ENCODE results near the gene DHX38. TPM values are rescaled to one million over a fixed set of nuclear protein-coding genes. Genes with fewer than 3 reads are reported as not detected.
A peak's percentile ranks its signal among the peaks of the same experiment; 100 is the strongest.

The DHX38 gene
- total RNA-seq, 1 donor from 2014 or later: 97.9 TPM

DNA sequence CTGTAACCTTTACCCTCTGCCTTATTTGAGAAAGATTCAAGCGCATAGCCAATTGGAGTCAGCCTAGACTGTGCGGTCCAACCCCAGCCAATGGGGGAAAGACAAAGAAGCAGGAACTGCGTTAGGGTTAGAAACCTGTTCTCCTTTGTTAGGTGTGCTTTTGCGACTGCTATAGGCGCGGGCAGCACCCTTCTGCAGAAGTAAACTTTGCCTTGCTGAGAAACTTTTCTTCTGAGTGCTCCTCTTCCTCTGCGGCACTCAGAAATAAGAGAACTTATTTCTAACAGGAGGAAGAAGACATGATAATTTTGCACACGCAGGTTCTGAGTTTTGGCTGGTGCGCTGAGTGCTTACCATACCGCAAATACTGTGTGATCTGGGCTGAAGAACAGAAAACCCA is 9.2 kb upstream of the DHX38 start:
- no peak for DNase-seq

- no peak for DNase-seq
Measured at GRCh38 chr16:72085002-72085401, 8.6 kb upstream of the DHX38 start.

GRCh38 chr16:72091217-72091616 is 2.4 kb upstream of the DHX38 start:
- no peak for DNase-seq

DNA sequence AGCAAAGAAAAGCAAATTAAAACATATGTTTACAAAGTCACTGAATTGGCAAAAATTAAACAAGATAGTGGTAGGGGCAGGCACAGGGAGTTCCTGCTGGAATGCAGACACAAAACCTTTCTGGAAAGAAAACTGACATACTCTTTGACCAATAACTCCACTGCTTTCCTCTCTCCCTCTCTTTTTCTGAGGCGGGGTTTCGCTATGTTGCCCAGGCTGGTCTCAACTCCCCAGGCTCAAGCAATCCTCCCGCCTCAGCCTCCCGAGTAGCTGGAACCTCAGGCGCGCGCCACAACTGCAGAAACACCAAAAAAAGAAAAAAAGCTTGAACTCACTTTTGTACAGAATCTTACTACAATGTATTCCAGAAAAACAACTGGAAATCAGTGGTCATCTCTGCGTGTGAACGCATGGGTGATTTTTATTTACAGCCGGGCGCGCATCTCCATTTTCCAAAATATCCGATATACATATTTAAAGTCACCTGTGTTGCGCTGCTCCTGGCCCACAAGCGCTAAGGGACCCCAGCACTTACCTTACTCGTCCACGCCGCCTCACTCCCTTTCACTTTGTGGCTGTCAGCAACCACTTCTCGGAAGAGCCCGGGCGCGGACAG is 707 bp upstream of the DHX38 start:
- DNase-seq: peak; percentile 64

DNA sequence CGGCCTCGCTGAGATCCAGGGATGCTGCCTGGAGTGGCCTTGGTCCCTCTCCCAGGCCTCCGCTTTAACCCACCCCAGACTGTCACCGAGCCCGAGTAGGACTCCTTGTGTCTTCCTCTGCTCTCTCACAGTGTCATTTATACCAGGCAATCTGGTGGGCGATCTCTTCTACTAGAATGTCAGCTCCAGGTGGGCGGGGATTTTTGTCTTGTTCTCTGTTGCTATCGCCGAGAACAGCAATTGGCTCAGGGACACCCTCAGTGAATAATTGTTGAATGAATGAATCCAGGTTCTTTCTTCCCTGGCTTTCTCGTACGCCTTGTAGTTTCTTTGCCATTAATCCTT is 591 bp downstream of the DHX38 start:
- no peak for DNase-seq

- no peak for DNase-seq
Measured at GRCh38 chr16:72098936-72099335, 5.3 kb downstream of the DHX38 start.

DNA sequence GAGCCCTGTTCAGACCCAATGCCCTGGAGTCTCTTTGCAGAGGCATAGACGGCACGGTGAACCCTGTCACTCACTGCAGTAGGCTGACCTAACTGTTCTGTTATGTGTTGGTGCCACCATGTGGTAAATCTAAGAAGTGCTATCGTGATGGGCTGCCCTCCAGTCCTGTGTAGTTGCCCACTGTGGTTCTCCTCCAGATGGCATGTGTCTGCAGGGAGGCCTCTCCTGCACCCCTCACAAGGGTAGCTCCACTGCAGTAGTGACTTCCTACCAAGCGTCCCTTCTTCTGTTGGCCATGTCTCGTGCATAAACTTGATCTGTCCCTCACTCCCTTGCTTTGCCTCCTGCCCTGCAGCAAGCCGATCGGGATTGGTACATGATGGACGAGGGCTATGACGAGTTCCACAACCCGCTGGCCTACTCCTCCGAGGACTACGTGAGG is 5.8 kb downstream of the DHX38 start:
- DNase-seq: peak; percentile 86

DNA sequence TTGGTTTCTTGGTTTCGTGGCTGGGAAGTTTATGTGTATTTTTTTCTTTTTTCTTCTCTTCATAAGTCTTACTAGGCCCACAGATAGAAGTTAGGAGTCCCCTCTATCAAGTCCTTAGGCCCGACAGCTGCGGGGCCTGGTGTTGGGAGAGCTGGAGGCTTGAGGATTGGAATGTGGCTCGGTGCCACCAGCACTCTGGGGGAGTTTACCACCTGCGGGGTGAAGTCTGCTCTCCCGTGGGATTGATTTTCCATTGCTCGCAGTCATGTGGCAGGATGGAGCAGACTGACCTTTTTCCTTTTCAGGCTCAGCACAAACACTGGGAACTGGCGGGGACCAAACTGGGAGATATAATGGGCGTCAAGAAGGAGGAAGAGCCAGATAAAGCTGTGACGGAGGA is 7.5 kb downstream of the DHX38 start:
- DNase-seq: no peak

DNA sequence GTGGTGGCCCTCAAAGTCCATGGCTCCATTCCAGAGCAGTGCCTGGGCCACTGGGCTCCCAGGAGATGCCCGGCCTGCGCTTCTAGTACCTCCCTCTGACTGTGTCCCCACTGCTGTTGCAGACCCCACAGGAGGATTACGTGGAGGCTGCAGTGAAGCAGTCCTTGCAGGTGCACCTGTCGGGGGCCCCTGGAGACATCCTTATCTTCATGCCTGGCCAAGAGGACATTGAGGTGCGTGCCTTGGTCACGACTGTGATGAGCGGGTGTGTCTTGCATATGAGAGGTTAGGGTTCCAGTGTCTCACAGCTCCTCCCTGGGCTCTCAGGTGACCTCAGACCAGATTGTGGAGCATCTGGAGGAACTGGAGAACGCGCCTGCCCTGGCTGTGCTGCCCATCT is 11.3 kb downstream of the DHX38 start:
- DNase-seq: no peak

DNA sequence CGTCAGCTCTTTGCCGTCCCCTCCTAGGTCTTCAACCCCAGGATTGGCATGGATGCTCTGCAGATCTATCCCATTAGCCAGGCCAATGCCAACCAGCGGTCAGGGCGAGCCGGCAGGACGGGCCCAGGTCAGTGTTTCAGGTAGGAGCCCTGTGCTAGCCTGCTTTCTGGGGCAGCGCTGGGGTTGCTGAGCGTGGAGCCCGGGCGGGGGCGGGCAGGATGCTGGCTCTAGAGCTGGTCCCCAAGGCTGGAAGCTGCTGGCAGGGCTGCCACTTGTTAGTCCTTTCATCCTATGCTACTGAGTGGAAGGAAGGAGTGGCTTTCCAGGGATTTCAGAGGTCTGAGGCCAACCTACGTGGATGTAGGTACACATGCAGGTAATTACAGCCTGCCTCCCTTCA is 12.3 kb downstream of the DHX38 start:
- no peak for DNase-seq

DNA sequence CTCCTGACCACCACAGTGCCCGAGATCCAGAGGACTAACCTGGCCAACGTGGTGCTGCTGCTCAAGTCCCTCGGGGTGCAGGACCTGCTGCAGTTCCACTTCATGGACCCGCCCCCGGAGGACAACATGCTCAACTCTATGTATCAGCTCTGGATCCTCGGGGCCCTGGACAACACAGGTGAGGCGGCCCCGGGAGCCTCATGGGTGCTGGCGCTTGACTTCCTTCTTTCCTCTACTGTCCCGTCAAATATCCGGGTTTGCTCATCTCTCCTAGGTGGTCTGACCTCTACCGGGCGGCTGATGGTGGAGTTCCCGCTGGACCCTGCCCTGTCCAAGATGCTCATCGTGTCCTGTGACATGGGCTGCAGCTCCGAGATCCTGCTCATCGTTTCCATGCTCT is 13.7 kb downstream of the DHX38 start:
- no peak for DNase-seq

DNA sequence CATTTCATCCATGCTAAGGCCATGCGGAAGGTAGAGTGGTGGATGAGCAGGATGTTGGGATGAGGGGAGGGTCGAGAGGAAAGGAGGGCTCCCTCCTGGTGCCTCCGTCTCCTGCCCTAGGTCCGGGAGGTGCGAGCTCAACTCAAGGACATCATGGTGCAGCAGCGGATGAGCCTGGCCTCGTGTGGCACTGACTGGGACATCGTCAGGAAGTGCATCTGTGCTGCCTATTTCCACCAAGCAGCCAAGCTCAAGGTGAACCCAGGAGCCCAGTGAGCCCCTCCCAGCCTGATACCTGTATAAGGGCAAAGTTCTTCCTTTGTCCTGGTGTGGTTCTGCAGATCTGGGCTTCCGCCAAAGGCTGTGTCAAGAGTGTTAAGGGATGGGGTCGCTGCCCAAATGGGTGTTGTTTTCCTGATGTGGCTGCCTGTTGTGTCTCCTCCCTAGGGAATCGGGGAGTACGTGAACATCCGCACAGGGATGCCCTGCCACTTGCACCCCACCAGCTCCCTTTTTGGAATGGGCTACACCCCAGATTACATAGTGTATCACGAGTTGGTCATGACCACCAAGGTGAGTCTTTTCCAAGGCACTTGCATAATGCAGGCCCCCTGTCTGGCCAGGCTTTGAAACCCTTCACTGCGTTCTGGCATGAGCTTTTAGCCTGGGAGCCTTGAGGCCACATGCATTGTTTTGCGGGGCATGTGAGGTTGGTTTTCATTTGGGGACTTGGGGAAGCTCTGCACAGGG is 14.9 kb downstream of the DHX38 start:
- no peak for DNase-seq

DNA sequence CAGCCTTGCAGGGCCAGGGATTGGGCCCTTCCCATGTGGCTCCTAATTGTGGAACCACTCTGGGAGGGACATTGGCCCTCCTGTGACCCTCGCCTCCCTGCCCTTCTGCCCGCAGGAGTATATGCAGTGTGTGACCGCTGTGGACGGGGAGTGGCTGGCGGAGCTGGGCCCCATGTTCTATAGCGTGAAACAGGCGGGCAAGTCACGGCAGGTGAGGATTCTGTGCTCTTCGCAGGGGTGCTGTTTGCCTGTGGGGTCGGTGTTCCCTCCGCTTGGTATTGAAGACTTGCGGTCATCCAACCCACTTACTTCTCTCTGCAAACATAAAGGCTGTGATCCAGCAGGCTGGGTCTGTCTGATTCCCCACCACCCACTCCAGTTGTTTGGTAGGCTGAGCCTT is 15.7 kb downstream of the DHX38 start:
- no peak for DNase-seq

GRCh38 chr16:72109966-72110530 is 16.4 kb downstream of the DHX38 start:
- no peak for DNase-seq

GRCh38 chr16:72110662-72111615 is 17.3 kb downstream of the DHX38 start:
- DNase-seq: no peak

GRCh38 chr16:72111657-72112451 is 18.2 kb downstream of the DHX38 start:
- DNase-seq: no peak

DNA sequence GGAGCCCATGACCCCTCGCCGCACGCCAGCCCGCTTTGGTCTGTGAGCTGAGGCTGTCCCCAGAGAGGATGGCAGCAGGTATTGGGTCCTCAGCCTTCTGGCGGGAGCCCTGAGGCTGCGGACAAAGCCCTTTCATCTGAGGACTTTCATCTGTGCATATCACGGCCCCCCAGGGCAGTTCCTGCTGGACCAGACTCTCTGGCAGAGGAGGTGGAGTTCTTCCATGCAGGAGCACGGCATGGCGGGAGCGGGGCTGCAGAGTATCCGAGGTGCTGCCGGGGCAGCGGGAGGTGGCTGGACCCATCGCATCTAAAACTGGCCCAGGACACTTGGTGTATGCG is 18.8 kb downstream of the DHX38 start:
- no peak for DNase-seq

DNA sequence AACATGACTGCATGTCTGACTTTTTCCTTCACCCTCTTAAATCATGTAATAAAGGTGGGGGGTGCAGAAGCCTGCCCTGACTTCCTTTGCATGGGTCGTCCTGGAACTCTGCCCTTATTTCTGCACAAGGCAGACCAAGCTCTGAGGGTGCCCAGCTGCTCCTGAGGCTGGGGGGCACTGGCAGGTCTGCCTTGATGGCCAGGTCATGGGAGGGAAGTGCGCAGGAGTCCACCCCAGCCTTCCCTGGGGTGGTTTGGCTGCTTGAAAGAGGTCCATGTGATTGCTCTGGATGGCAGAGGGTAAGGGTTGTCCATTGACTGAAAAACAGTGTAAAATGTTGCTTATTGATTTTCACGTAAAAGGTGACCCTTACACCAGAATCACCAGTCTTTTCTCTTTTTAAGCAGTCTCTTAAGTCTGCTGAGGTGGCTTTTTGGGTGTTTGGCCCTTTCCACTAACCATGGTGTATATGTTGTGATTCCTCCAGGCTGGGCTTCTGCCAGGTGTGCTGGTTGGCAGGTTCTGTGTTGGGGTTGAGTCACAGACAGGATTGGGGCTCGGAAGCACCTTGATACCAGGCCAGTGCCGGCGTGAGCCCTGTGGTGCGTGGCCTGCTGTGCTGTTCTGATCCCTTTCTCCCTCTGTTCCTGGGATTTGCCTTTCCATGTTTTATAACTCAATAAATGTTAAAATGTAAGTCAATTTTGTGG is 19.4 kb downstream of the DHX38 start:
- DNase-seq: no peak

DNA sequence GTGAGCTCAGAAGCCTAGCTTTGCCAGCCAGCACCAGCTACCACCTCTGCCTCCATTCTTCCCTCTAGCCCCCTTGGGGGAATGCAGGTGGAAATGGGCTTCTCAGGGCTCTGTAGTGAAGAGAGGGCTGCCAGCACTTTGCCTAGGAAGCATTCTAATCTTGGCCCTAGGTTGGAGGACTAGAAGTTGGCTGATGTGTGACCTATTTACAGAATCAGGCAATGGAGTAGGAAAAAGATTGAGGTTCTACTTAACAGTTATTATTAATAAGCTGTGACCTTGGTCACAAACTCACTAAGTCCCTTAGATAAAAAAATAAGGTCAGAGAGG is 19.9 kb downstream of the DHX38 start:
- DNase-seq: no peak

- DNase-seq: no peak
Measured at GRCh38 chr16:72120026-72120425, 26.4 kb downstream of the DHX38 start.

DNA sequence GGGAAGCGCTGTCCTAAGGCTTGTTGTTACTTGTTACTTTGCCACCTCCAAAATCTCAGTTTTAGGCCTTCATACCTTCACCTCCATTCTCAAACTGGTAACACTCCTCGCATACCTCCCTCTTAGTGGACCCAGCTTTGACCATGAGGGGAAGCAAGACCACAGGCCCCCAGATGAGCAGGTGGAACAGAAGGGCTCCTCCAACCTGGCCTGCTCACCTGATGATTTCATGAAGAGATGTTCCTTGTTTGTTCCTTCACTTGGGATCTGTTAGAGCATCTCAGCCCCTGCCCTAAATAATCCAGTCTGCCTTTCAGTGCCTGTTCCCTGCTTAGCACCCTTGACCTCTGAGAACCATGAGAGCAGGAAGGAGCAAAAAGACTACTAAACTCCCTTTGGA is 28.7 kb downstream of the DHX38 start:
- DNase-seq: no peak

DNA sequence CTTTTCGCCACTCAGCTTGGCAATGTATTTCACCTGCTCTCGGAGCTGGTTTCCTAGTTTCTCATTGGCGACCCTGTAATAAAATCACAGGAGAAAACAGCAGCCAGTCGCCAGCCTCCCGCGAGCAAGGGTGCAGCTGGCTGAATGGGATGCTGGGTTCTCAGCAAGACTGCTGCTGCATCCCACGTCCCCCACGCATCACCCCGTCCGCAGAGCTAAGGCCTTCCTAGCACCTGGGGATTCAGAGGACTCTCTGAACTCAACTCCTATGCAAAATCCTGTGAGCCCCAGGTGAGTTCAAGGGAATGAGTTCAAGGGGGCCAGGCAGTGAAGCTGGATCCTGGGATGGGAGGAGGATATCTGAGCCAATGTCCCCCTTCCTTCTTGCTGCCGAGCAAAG is 29.3 kb downstream of the DHX38 start:
- DNase-seq: no peak
